Ishikawa (cell line): Measurements from ENCODE around the gene C11orf54.

ENCODE experiments used
- EGR1 ChIP-seq: IDR thresholded peaks from 2 replicates; pipeline ENCODE4 v1.6.1; 2012
- EP300 ChIP-seq: IDR thresholded peaks from 2 replicates; pipeline ENCODE4 v1.6.1; 2012; ENCODE audit warnings: borderline replicate concordance
- FOXM1 ChIP-seq: IDR thresholded peaks from 2 replicates; pipeline ENCODE4 v1.6.1; 2012; ENCODE audit warnings: low read depth, borderline replicate concordance
- MAX ChIP-seq: IDR thresholded peaks from 2 replicates; pipeline ENCODE4 v1.6.1; 2012
- RAD21 ChIP-seq: IDR thresholded peaks from 2 replicates; pipeline ENCODE4 v1.6.1; 2012; ENCODE audit warnings: low read depth
- REST ChIP-seq: IDR thresholded peaks from 2 replicates; pipeline ENCODE4 v1.6.1; 2012; ENCODE audit warnings: low read depth, mild to moderate bottlenecking
- TAF1 ChIP-seq: IDR thresholded peaks from 2 replicates; pipeline ENCODE4 v1.6.1; 2012; ENCODE audit warnings: low read depth, mild to moderate bottlenecking
- USF1 ChIP-seq: IDR thresholded peaks from 2 replicates; pipeline ENCODE4 v1.6.1; 2012
- YY1 ChIP-seq: IDR thresholded peaks from 2 replicates; pipeline ENCODE4 v1.6.1; 2012; ENCODE audit warnings: low read depth

GRCh38 chr11:93761910-93762309 is 20.4 kb downstream of the C11orf54 start:
- TF ChIP-seq RAD21 (no peak), EGR1 (no peak), MAX (no peak), REST (no peak), USF1 (no peak), FOXM1 (no peak), TAF1 (no peak), EP300 (no peak), YY1 (no peak)
